ENCODE results near the gene SLC39A5.
"Not testable (repeated sequence)": the region's sequence is repeated elsewhere in the genome, so short reads cannot be mapped to it uniquely, and the experiment has no call there.

Gene SLC39A5

GRCh38 chr12:56229916-56230431, at the start of gene SLC39A5:
SLC39A5 (plus strand) TSS chr12:56230051; CDS start chr12:56231275, 1,224 bp downstream.
- DNase-seq (ENCODE audit: low read depth in 2 of 3, low spot score in 1 of 3): no peak

DNA sequence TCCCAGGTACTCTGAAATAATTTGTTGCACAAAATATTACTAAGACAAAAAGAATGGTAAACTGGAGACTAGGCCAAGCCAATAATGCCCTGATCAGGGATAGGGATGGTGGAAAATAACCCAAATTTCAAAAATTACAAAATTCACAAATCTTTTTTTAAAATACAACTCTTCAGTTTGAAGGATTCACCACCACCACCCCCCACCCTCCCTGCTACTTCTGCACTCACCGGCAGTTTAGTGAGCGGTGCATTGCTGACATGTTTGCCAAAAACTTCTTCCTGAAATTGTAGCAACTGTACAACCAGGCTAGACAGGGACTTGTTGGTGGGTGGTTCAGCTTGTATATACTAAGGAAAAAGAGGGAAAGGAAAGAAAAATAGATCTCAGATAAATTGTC, 42.9 kb upstream of the SLC39A5 start:
- DNase-seq (ENCODE audit: low read depth in 2 of 3, low spot score in 1 of 3): no peak

DNA sequence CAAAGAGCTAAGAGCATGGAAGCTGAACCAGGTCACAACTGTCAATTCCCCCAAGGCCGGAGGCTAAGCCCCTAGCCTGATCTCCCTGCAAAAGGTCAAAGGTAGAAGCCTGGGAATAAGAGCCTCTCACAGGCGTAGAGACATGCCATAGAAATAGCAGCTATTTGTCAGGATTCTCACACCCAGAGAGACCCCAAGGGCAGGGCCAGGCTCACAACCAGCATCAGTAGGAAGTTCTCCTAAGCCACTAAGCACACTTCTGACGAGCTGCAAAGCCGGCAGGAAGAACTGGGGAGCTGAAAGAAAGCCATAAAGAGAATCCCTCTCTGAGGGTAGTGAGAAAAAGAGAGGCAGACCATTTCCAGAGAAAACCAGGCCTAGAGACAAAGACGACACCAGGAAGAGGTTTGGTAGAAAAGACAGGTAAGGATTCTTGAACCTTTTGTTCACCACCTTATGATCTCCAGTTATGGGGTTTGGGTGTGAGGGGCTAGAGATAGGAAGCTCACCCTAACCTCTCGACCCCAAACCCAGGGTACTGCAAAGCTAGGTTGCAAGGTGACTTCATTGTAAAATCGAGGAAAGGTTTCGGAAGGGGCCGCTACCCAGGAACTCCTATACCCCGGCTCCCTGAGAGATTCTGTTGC, 41.6 kb upstream of the SLC39A5 start:
- DNase-seq (ENCODE audit: low read depth in 2 of 3, low spot score in 1 of 3): no peak

GRCh38 chr12:56188778-56189098, 41.1 kb upstream of the SLC39A5 start:
- DNase-seq (ENCODE audit: low read depth in 2 of 3, low spot score in 1 of 3): no peak

GRCh38 chr12:56189099-56189917, 40.5 kb upstream of the SLC39A5 start, which contains the start of gene SMARCC2:
SMARCC2 (minus strand) TSS chr12:56189483; CDS start chr12:56189461, 22 bp downstream.
- DNase-seq (ENCODE audit: low read depth in 2 of 3, low spot score in 1 of 3): peak; percentile 66 to 82 (median 76)

GRCh38 chr12:56189918-56190694, 39.7 kb upstream of the SLC39A5 start:
- peak; percentile 77 to 94 (median 89) for DNase-seq (ENCODE audit: low read depth in 2 of 3, low spot score in 1 of 3)

- no peak for DNase-seq (ENCODE audit: low read depth in 2 of 3, low spot score in 1 of 3)
Measured at GRCh38 chr12:56190695-56191155, 39.1 kb upstream of the SLC39A5 start.

DNA sequence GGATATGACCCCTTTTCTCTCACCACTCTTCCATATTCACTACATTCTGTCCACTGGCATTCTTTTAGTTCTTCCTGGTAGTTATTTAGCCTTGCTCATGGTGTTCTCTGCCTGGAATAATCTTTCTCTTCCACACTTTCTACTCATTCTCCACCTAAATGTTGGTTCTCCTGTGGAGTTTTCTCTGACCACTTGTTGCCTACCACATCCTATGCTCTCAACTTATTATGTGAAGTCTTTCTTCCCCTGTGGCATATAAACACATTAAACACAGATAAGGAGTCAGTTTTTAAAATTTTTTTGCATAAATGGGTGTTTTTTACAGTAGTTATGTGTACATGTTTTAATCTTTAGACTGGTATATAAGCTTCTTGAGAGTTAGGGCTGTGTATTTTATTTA, 37.3 kb upstream of the SLC39A5 start:
- no peak for DNase-seq (ENCODE audit: low read depth in 2 of 3, low spot score in 1 of 3)

- peak; percentile 56 to 88 (median 71) for DNase-seq (ENCODE audit: low read depth in 2 of 3, low spot score in 1 of 3)
Measured at GRCh38 chr12:56193025-56193578, 36.7 kb upstream of the SLC39A5 start.

- not testable (repeated sequence) for DNase-seq (ENCODE audit: low read depth in 2 of 3, low spot score in 1 of 3)
Measured at GRCh38 chr12:56196818-56197550, 32.9 kb upstream of the SLC39A5 start.

- no peak for DNase-seq (ENCODE audit: low read depth in 2 of 3, low spot score in 1 of 3)
Measured at GRCh38 chr12:56197921-56198635, 31.8 kb upstream of the SLC39A5 start.

DNA sequence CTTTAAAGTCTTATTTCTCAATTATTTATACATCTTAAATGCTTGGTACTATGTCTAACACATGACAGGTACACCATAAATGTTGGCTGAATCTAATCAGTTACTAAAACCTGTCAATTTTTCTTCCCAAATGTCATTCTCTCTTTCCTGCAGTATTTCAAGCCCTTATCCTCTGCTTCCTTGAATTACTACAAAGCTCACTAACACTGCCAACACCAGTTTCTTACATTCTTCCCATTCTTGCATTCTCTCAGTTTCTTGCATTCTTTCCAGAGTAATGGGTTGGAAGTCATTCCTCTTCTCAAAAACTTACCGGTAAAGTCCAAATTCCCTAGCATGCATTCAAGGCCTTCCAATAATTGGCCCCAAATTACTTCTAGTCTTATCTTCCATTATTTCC, 31.0 kb upstream of the SLC39A5 start:
- no peak for DNase-seq (ENCODE audit: low read depth in 2 of 3, low spot score in 1 of 3)

DNA sequence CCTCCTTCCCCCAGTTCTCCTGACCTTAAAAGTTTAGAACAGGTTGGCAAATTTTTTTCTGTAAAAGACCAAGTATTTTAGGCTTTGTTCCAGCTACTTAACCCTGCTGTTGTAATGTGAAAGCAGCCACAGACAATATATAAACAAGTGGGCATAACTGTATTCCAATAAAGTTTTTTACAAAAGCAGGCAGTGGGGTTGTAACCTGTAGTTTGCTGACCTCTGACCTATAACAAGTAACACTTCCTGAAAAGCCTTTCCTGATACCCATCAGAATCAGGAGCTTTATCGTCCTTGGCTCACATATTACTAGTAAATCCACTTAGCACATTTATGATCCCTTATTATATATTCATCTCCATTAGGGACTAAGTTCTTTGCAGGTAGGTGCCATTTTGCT, 27.5 kb upstream of the SLC39A5 start:
- no peak for DNase-seq (ENCODE audit: low read depth in 2 of 3, low spot score in 1 of 3)

- no peak for DNase-seq (ENCODE audit: low read depth in 2 of 3, low spot score in 1 of 3)
Measured at GRCh38 chr12:56202838-56203237, 27.0 kb upstream of the SLC39A5 start.

DNA sequence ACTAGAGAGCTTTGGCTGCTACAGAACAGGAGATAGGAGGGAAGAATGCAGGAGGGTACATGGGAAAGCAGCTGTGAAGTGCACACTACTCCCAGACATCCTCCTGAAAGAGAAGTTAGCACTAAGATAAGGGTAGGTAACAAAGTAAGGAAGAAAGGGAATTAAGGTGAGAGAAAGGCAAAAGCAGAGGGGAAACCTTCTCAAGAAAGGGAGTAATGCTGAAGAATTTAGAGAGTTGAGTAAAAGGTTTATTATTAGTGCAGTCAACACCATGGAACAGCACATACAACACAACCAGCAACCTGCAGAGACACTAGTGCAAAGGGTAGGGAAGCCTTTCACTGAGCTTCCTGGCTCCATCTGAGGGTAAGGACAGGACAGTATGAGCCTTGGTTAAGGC, 25.6 kb upstream of the SLC39A5 start:
- DNase-seq (ENCODE audit: low read depth in 2 of 3, low spot score in 1 of 3): no peak

DNA sequence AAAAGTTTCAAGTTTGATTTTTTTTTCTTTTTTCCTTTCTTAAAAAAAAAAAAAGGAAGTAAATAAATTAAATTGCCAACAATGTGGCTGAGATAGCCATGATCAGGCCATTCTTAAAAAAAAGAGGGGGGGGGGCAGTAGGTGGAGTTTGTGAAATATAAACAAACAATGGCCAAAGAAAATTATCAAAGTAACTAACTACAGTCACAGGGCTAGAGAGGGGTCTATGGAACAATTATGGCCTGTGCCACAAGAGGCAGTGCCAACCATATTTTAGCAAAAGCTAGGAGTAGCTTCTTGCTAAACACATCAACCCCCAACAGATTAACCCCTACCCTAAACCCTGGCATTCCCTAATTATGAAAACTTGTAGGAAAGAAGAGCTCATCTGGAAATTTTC, 24.4 kb upstream of the SLC39A5 start:
- DNase-seq (ENCODE audit: low read depth in 2 of 3, low spot score in 1 of 3): no peak

- DNase-seq (ENCODE audit: low read depth in 2 of 3, low spot score in 1 of 3): peak in 1 of 3 donors; percentile 28
Measured at GRCh38 chr12:56206452-56207166, 23.2 kb upstream of the SLC39A5 start.

- DNase-seq (ENCODE audit: low read depth in 2 of 3, low spot score in 1 of 3): no peak
Measured at GRCh38 chr12:56208006-56208405, 21.8 kb upstream of the SLC39A5 start.

DNA sequence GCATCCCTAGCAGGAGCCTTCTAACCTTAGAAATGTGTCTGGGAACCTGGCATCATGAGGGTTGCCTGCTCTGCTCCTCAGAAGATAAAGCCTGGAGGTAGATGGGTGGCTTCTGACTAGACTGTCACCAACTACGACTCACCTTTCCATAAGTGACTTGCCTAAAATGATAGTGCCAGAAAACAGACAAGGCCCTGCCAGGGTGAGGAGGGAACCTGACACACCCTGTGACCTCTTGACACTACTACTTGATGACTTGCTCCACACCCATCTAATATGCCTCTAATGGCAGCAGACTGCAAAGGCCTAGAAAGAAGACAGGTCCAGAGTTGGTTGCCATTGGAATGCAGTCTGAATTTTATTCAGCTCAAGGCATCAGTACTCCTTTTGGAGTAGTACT, 17.5 kb upstream of the SLC39A5 start:
- no peak for DNase-seq (ENCODE audit: low read depth in 2 of 3, low spot score in 1 of 3)

Measured in stimulated activated CD4-positive, alpha-beta T cell treated with anti-CD3 and anti-CD28 coated beads, Interleukin-12 subunit alpha, Interleukin-12 subunit beta, amount 100 ng/mL, for 48 hours (primary cell).